ENCODE measurements around the gene VAMP8. TPM values are rescaled to one million over a fixed set of nuclear protein-coding genes. Genes with fewer than 3 reads are reported as not detected.
"Not testable (repeated sequence)": the region's sequence is repeated elsewhere in the genome, so short reads cannot be mapped to it uniquely, and the experiment has no call there.

VAMP8 gene
- total RNA-seq, 6 experiments from 2014 or later = 0.31 to 0.46 (median 0.35) TPM; not detected in 2

GRCh38 chr2:85553184-85553583 lies 24.2 kb upstream of the VAMP8 start:
- Mint-ChIP-seq H3K4me3 (no peak overlapping the region), H3K27ac (no peak overlapping the region), H3K27me3 (ENCODE audit: insufficient read depth) (no peaks in the 10 kb centered on the region), H3K9me3 (no peaks in the 10 kb centered on the region), H3K4me1 (ENCODE audit: low read depth) (peaks cover 42% of the 10 kb centered on the region), H3K36me3 (ENCODE audit: low read depth) (peaks cover 16% of the 10 kb centered on the region)
- no peak for TF ChIP-seq CTCF (IDR thresholded peaks at IDR 0.05)
- DNase-seq = no peak

- Mint-ChIP-seq H3K27ac (no peak overlapping the region), H3K9me3 (no peaks in the 10 kb centered on the region), H3K4me1 (ENCODE audit: low read depth) (peaks cover 33% of the 10 kb centered on the region), H3K36me3 (ENCODE audit: low read depth) (peaks cover 16% of the 10 kb centered on the region), H3K4me3 (no peak overlapping the region), H3K27me3 (ENCODE audit: insufficient read depth) (no peaks in the 10 kb centered on the region)
- no peak for DNase-seq
- TF ChIP-seq CTCF (IDR thresholded peaks at IDR 0.05) = no peak
These were observed 22.3 kb upstream of the VAMP8 start for GRCh38 chr2:85554980-85555612.

- Mint-ChIP-seq H3K27ac (no peak overlapping the region), H3K9me3 (no peaks in the 10 kb centered on the region), H3K36me3 (ENCODE audit: low read depth) (peaks cover 5% of the 10 kb centered on the region), H3K27me3 (ENCODE audit: insufficient read depth) (peaks cover 2% of the 10 kb centered on the region; the same call in 1 of the 2 replicates), H3K4me1 (ENCODE audit: low read depth) (peaks cover 29% of the 10 kb centered on the region), H3K4me3 (no peak overlapping the region)
- no peak for TF ChIP-seq CTCF (IDR thresholded peaks at IDR 0.05)
- DNase-seq = no peak
These were observed 20.3 kb upstream of the VAMP8 start for GRCh38 chr2:85557130-85557529.

GRCh38 chr2:85558160-85558559 lies 19.2 kb upstream of the VAMP8 start:
- no peak for DNase-seq
- no peak for TF ChIP-seq CTCF (IDR thresholded peaks at IDR 0.05)
- Mint-ChIP-seq H3K27ac (no peak overlapping the region), H3K4me3 (no peak overlapping the region), H3K27me3 (ENCODE audit: insufficient read depth) (peaks cover 2% of the 10 kb centered on the region; the same call in 1 of the 2 replicates), H3K4me1 (ENCODE audit: low read depth) (peaks cover 29% of the 10 kb centered on the region), H3K9me3 (no peaks in the 10 kb centered on the region), H3K36me3 (ENCODE audit: low read depth) (peaks cover 5% of the 10 kb centered on the region)

GRCh38 chr2:85560403-85560726 lies 17.0 kb upstream of the VAMP8 start:
- not testable (repeated sequence) for H3K9me3 Mint-ChIP-seq; H3K36me3 Mint-ChIP-seq (ENCODE audit: low read depth); DNase-seq; H3K27me3 Mint-ChIP-seq (ENCODE audit: insufficient read depth)
- H3K4me1 Mint-ChIP-seq (ENCODE audit: low read depth) = peaks cover 29% of the 10 kb centered on the region
- peak overlapping the region; percentile 88 for H3K27ac Mint-ChIP-seq
- H3K4me3 Mint-ChIP-seq = peak overlapping the region; percentile 98

- H3K9me3 Mint-ChIP-seq = no peaks in the 10 kb centered on the region
- H3K36me3 Mint-ChIP-seq (ENCODE audit: low read depth) = no peaks in the 10 kb centered on the region; the same call in none of the 2 replicates
- TF ChIP-seq CTCF (IDR thresholded peaks at IDR 0.05) = no peak
- peak overlapping the region; percentile 98 for H3K4me3 Mint-ChIP-seq
- H3K27ac Mint-ChIP-seq = peak overlapping the region; percentile 88
- H3K27me3 Mint-ChIP-seq (ENCODE audit: insufficient read depth) = peaks cover 5% of the 10 kb centered on the region
- H3K4me1 Mint-ChIP-seq (ENCODE audit: low read depth) = peaks cover 29% of the 10 kb centered on the region
- DNase-seq = no peak
These were observed 16.5 kb upstream of the VAMP8 start for GRCh38 chr2:85560812-85561279.
